Astrocyte (in vitro differentiated cells and primary cell): Measurements from ENCODE around the gene DNER.

Experiments
- CTCF ChIP-seq: IDR thresholded peaks from 2 replicates; pipeline ENCODE4 v1.5.1; 2011; ENCODE audit warnings: low read depth, mild to moderate bottlenecking, inconsistent platforms, low read length, moderate library complexity; ENCODE audit not compliant: insufficient read depth
- EZH2 ChIP-seq: IDR thresholded peaks from 2 replicates; pipeline ENCODE4 v1.6.1; 2012; ENCODE audit warnings: mild to moderate bottlenecking, low read length, inconsistent platforms; ENCODE audit not compliant: insufficient read depth

DNA sequence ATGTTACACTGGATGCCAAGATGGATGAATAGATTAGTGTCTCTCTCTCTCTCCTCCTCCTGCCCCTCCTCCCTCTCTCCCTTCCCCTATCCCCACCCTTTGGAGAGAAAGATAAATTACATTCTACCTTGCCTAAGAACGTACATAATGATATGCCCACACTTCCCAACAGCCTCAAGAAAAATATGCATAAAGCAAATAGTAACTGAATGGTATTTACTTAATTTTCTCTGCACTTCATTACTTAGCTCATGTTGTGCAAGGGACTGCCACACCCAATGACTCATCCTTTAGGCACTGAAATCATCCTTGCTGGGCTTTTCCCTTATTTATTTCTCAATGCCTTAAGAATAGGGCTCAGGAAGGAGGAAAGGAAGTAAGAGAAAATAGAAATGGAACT lies 306.0 kb downstream of the DNER start:
- TF ChIP-seq CTCF (no peak), EZH2 (no peak)
